Mesenchymal stem cell (in vitro differentiated cells and primary cell): ENCODE results near the gene SDHA.

ENCODE experiments used
- DNase-seq: peaks from one replicate; pipeline ENCODE4 v3.0.0-alpha.2; 2013
- H2AFZ ChIP-seq: one replicate; pipeline ENCODE4 v1.6.1; 2013; ENCODE audit warnings: low read depth, mild to moderate bottlenecking, control low read depth, inconsistent platforms, low read length, moderate library complexity
- H2AK5ac ChIP-seq: 2 replicates; pipeline ENCODE4 v1.6.1; 2013; ENCODE audit warnings: low read length, moderate library complexity, mild to moderate bottlenecking, inconsistent platforms; ENCODE audit not compliant: severe bottlenecking
- H2BK120ac ChIP-seq: one replicate; pipeline ENCODE4 v1.6.1; 2013; ENCODE audit warnings: low read depth, mild to moderate bottlenecking, inconsistent platforms, low read length, moderate library complexity
- H2BK12ac ChIP-seq, 2 experiments: one replicate each; pipeline ENCODE4 v1.6.1; 2013; ENCODE audit warnings: inconsistent platforms in 2 of 2, low read length in 2 of 2, mild to moderate bottlenecking in 2 of 2, moderate library complexity in 2 of 2, control low read depth in 1 of 2
- H2BK15ac ChIP-seq: one replicate; pipeline ENCODE4 v1.6.1; 2013; ENCODE audit warnings: mild to moderate bottlenecking, low read depth, inconsistent platforms; ENCODE audit not compliant: poor library complexity, severe bottlenecking
- H2BK5ac ChIP-seq: 2 replicates; pipeline ENCODE4 v1.6.1; 2013; ENCODE audit warnings: low read depth, mild to moderate bottlenecking, low read length, control low read depth, inconsistent platforms; ENCODE audit not compliant: poor library complexity, severe bottlenecking
- H3K14ac ChIP-seq, 2 experiments: one replicate each; pipeline ENCODE4 v1.6.1; 2013; ENCODE audit warnings: inconsistent platforms in 2 of 2, low read length in 2 of 2, control low read depth in 1 of 2, mild to moderate bottlenecking in 1 of 2, moderate library complexity in 1 of 2
- H3K18ac ChIP-seq, 2 experiments: one replicate each; pipeline ENCODE4 v1.6.1; 2013; ENCODE audit warnings: inconsistent platforms in 2 of 2, low read length in 2 of 2, control low read depth in 1 of 2, low read depth in 1 of 2, mild to moderate bottlenecking in 1 of 2
- H3K23ac ChIP-seq, 2 experiments: one replicate each; pipeline ENCODE4 v1.6.1; 2013; ENCODE audit warnings: inconsistent platforms in 2 of 2, low read length in 2 of 2, mild to moderate bottlenecking in 2 of 2, moderate library complexity in 2 of 2, control low read depth in 1 of 2
- H3K27ac ChIP-seq: 2 replicates; pipeline ENCODE4 v1.5.1; 2013; ENCODE audit warnings: mild to moderate bottlenecking, moderate library complexity, low read length, control low read depth, inconsistent platforms; ENCODE audit not compliant: poor library complexity, severe bottlenecking
- H3K27me3 ChIP-seq, 2 experiments: 2 replicates each; pipeline versions ENCODE4 v1.6.1 to v1.7.0; 2013; ENCODE audit warnings: low read length in 2 of 2, mild to moderate bottlenecking in 2 of 2, moderate library complexity in 2 of 2, control low read depth in 1 of 2, inconsistent platforms in 1 of 2; ENCODE audit not compliant: control insufficient read depth in 1 of 2, insufficient read depth in 1 of 2
- H3K36me3 ChIP-seq, 2 experiments: 2 replicates each; pipeline versions ENCODE4 v1.6.1 to v1.7.0; 2013; ENCODE audit warnings: low read length in 2 of 2, control low read depth in 1 of 2, inconsistent platforms in 1 of 2, low read depth in 1 of 2, mild to moderate bottlenecking in 1 of 2; ENCODE audit not compliant: insufficient read depth in 2 of 2, control insufficient read depth in 1 of 2
- H3K4ac ChIP-seq, 2 experiments: one replicate each; pipeline ENCODE4 v1.6.1; 2013; ENCODE audit warnings: inconsistent platforms in 2 of 2, low read length in 2 of 2, mild to moderate bottlenecking in 2 of 2, moderate library complexity in 2 of 2, control low read depth in 1 of 2, low read depth in 1 of 2
- H3K4me1 ChIP-seq: 2 replicates; pipeline ENCODE4 v1.6.1; 2013; ENCODE audit warnings: low read depth, low read length, control low read depth; ENCODE audit not compliant: control insufficient read depth, insufficient read depth
- H3K4me2 ChIP-seq: 2 replicates; pipeline ENCODE4 v1.6.1; 2013; ENCODE audit warnings: low read length, mild to moderate bottlenecking, inconsistent platforms; ENCODE audit not compliant: poor library complexity, severe bottlenecking
- H3K4me3 ChIP-seq, 2 experiments: 2 replicates each; pipeline versions ENCODE4 v1.5.1 to v1.7.0; 2013; ENCODE audit warnings: low read length in 2 of 2, mild to moderate bottlenecking in 2 of 2, control low read depth in 1 of 2, low read depth in 1 of 2; ENCODE audit not compliant: insufficient read depth in 1 of 2
- H3K79me1 ChIP-seq: replicated peaks from 2 replicates; pipeline ENCODE4 v1.6.1; 2013; ENCODE audit warnings: mild to moderate bottlenecking, control low read depth, low read length, inconsistent platforms; ENCODE audit not compliant: poor library complexity, severe bottlenecking
- H3K9ac ChIP-seq: 2 replicates; pipeline ENCODE4 v1.7.0; 2013; ENCODE audit warnings: mild to moderate bottlenecking, low read length, moderate library complexity
- H3K9me3 ChIP-seq: 2 replicates; pipeline ENCODE4 v1.7.0; 2013; ENCODE audit warnings: mild to moderate bottlenecking, low read length; ENCODE audit not compliant: control insufficient read depth
- H4K8ac ChIP-seq: one replicate; pipeline ENCODE4 v1.6.1; 2013; ENCODE audit warnings: inconsistent platforms, mild to moderate bottlenecking, low read length, moderate library complexity
- H4K91ac ChIP-seq: one replicate; pipeline ENCODE4 v1.6.1; 2013; ENCODE audit warnings: mild to moderate bottlenecking, low read length, inconsistent platforms
- WGBS: methylation state at CpG from one replicate; pipeline ENCODE4 v1.1.7; 2013; ENCODE audit warnings: mixed read lengths; 5-methylcytosine and 5-hydroxymethylcytosine counted together

Gene SDHA

GRCh38 chr5:170971-171800, 46.9 kb upstream of the SDHA start:
- no peak overlapping the region for H3K4me2 ChIP-seq
- no peak overlapping the region for H3K14ac ChIP-seq
- no peak overlapping the region for H3K18ac ChIP-seq
- H3K4me1 ChIP-seq: peaks cover 26% of the 10 kb centered on the region
- WGBS: 92% methylated on average over 37 of the region's 37 CpGs
- peak overlapping the region; percentile 1 to 6 for H2BK12ac ChIP-seq
- H3K27me3 ChIP-seq: peaks cover 0 to 38% of the 10 kb centered on the region in 2 experiments
- H3K23ac ChIP-seq: no peak overlapping the region
- H3K4me3 ChIP-seq: no peak overlapping the region
- DNase-seq: no peak
- H4K91ac ChIP-seq: peak overlapping the region; percentile 16
- H3K9me3 ChIP-seq: no peaks in the 10 kb centered on the region
- no peak overlapping the region for H4K8ac ChIP-seq
- H3K27ac ChIP-seq: no peak overlapping the region
- no peak overlapping the region for H3K4ac ChIP-seq
- no peak overlapping the region for H2BK5ac ChIP-seq
- H2AK5ac ChIP-seq: no peak overlapping the region
- no peaks in the 10 kb centered on the region for H3K36me3 ChIP-seq
- H3K79me1 ChIP-seq: no peaks in the 10 kb centered on the region
- H2BK120ac ChIP-seq: no peak overlapping the region
- H2AFZ ChIP-seq: no peak overlapping the region
- H3K9ac ChIP-seq: no peak overlapping the region
- no peak overlapping the region for H2BK15ac ChIP-seq

GRCh38 chr5:171801-172331, 46.3 kb upstream of the SDHA start:
- Histone ChIP-seq H3K79me1 (no peaks in the 10 kb centered on the region), H3K36me3 (no peaks in the 10 kb centered on the region), H3K4ac (no peak overlapping the region), H4K91ac (no peak overlapping the region), H2AK5ac (no peak overlapping the region), H3K4me3 (no peak overlapping the region), H2AFZ (no peak overlapping the region), H3K18ac (no peak overlapping the region), H2BK15ac (no peak overlapping the region), H4K8ac (no peak overlapping the region), H3K4me2 (no peak overlapping the region), H3K4me1 (peaks cover 24% of the 10 kb centered on the region), H3K23ac (no peak overlapping the region), H2BK120ac (no peak overlapping the region), H3K27ac (no peak overlapping the region), H2BK12ac (no peak overlapping the region), H3K9ac (no peak overlapping the region), H3K14ac (no peak overlapping the region), H2BK5ac (no peak overlapping the region), H3K27me3 (peaks cover 0 to 43% of the 10 kb centered on the region in 2 experiments), H3K9me3 (no peaks in the 10 kb centered on the region)
- WGBS: 88% methylated on average over 23 of the region's 23 CpGs
- no peak for DNase-seq

GRCh38 chr5:172421-172820, 45.7 kb upstream of the SDHA start:
- no peak overlapping the region for H3K27ac ChIP-seq
- H2BK5ac ChIP-seq: no peak overlapping the region
- peaks cover 23% of the 10 kb centered on the region for H3K4me1 ChIP-seq
- H3K4me2 ChIP-seq: no peak overlapping the region
- DNase-seq: no peak
- no peak overlapping the region for H2BK120ac ChIP-seq
- no peak overlapping the region for H3K4me3 ChIP-seq
- H3K23ac ChIP-seq: no peak overlapping the region
- no peaks in the 10 kb centered on the region for H3K36me3 ChIP-seq
- H3K79me1 ChIP-seq: no peaks in the 10 kb centered on the region
- no peak overlapping the region for H4K8ac ChIP-seq
- WGBS: 93% methylated on average over 13 of the region's 13 CpGs
- no peaks in the 10 kb centered on the region for H3K9me3 ChIP-seq
- H2AK5ac ChIP-seq: no peak overlapping the region
- H2AFZ ChIP-seq: no peak overlapping the region
- no peak overlapping the region for H2BK12ac ChIP-seq
- no peak overlapping the region for H3K9ac ChIP-seq
- H3K14ac ChIP-seq: no peak overlapping the region
- H3K18ac ChIP-seq: no peak overlapping the region
- H3K27me3 ChIP-seq: peaks cover 0 to 47% of the 10 kb centered on the region in 2 experiments
- no peak overlapping the region for H4K91ac ChIP-seq
- no peak overlapping the region for H3K4ac ChIP-seq
- H2BK15ac ChIP-seq: no peak overlapping the region

- Histone ChIP-seq H3K4me2 (no peak overlapping the region), H3K23ac (no peak overlapping the region), H3K27me3 (peaks cover 1 to 52% of the 10 kb centered on the region in 2 experiments), H2BK5ac (no peak overlapping the region), H3K14ac (no peak overlapping the region), H4K91ac (no peak overlapping the region), H3K9ac (no peak overlapping the region), H3K27ac (no peak overlapping the region), H2BK120ac (no peak overlapping the region), H3K79me1 (no peaks in the 10 kb centered on the region), H2AFZ (no peak overlapping the region), H2BK15ac (no peak overlapping the region), H3K9me3 (no peaks in the 10 kb centered on the region), H2BK12ac (no peak overlapping the region), H3K4me3 (no peak overlapping the region), H3K36me3 (no peaks in the 10 kb centered on the region), H2AK5ac (no peak overlapping the region), H3K18ac (no peak overlapping the region), H3K4me1 (peaks cover 19% of the 10 kb centered on the region), H4K8ac (no peak overlapping the region), H3K4ac (no peak overlapping the region)
- DNase-seq: no peak
- 82% methylated on average over 17 of the region's 17 CpGs for WGBS
Observed at GRCh38 chr5:172841-173251, 45.3 kb upstream of the SDHA start.
